WTC11 (cell line): ENCODE results near the gene RAC2. TPM values are rescaled to one million over a fixed set of nuclear protein-coding genes. Genes with fewer than 3 reads are reported as not detected.

Experiments used
- ATAC-seq: fragments of 200-7000 bp; cut with Tn5 transposase; 2 replicates; pipeline ENCODE4 v1.10.0; 2021; ENCODE audit warnings: mild to moderate bottlenecking, moderate library complexity
- CTCF ChIA-PET: fragments of 300-600 bp; sonication (Branson Sonifier 250); formaldehyde crosslinking; loops from one replicate; lab custom pipeline; 2021; ENCODE audit warnings: antibody characterized with exemption; lab: Charles Lee
- POLR2A ChIA-PET: fragments of 350-600 bp; sonication (Branson Sonifier 250); formaldehyde crosslinking; loops from one replicate; lab custom pipeline; 2021; ENCODE audit warnings: antibody characterized with exemption; lab: Charles Lee
- DNase-seq: peaks from one replicate; pipeline ENCODE4 v3.0.0; 2021; ENCODE audit warnings: low spot score
- H3K27ac Mint-ChIP-seq: 2 replicates; pipeline ENCODE4 v1.8.0; 2021; ENCODE audit warnings: mixed read lengths
- H3K27me3 Mint-ChIP-seq: 2 replicates; pipeline ENCODE4 v1.8.0; 2021; ENCODE audit warnings: low read depth, mild to moderate bottlenecking, moderate library complexity, mixed read lengths
- H3K36me3 Mint-ChIP-seq: 2 replicates; pipeline ENCODE4 v1.8.0; 2021; ENCODE audit warnings: mixed read lengths
- H3K4me1 Mint-ChIP-seq: 2 replicates; pipeline ENCODE4 v1.8.0; 2022; ENCODE audit warnings: mixed read lengths
- H3K4me3 Mint-ChIP-seq: 2 replicates; pipeline ENCODE4 v1.8.0; 2021; ENCODE audit warnings: mild to moderate bottlenecking, moderate library complexity, mixed read lengths
- H3K9me3 Mint-ChIP-seq: 2 replicates; pipeline ENCODE4 v1.8.0; 2021; ENCODE audit warnings: mixed read lengths
- CREB1 ChIP-seq: sonication (generic); formaldehyde crosslinking; IDR thresholded peaks from 2 replicates; pipeline ENCODE4 v1.8.0; 2023; ENCODE audit warnings: mild to moderate bottlenecking, missing genetic modification reagents
- FOXK1 ChIP-seq: sonication (generic); formaldehyde crosslinking; IDR thresholded peaks from 2 replicates; pipeline ENCODE4 v1.8.0; 2022; ENCODE audit warnings: mild to moderate bottlenecking, moderate library complexity, missing genetic modification reagents
- GTF2I ChIP-seq: fragments of 250-450 bp; sonication (Bioruptor Pico); conservative IDR thresholded peaks from 2 replicates; pipeline ENCODE4 v1.4.0; 2021; ENCODE audit warnings: mild to moderate bottlenecking
- NFE2L1 ChIP-seq: sonication (generic); formaldehyde crosslinking; IDR thresholded peaks from 2 replicates; pipeline ENCODE4 v1.8.1; 2023; ENCODE audit warnings: missing genetic modification reagents
- NFYB ChIP-seq: sonication (generic); formaldehyde crosslinking; conservative IDR thresholded peaks from 2 replicates; pipeline ENCODE4 v1.8.0; 2022; ENCODE audit warnings: low read depth, missing genetic modification reagents
- NR1H2 ChIP-seq: sonication (generic); formaldehyde crosslinking; IDR thresholded peaks from 2 replicates; pipeline ENCODE4 v1.9.0; 2021; ENCODE audit warnings: mild to moderate bottlenecking, moderate library complexity, missing genetic modification reagents
- NR2C2 ChIP-seq: sonication (generic); formaldehyde crosslinking; IDR thresholded peaks from 2 replicates; pipeline ENCODE4 v1.8.0; 2022; ENCODE audit warnings: mild to moderate bottlenecking, missing genetic modification reagents
- RORB ChIP-seq: fragments of 250-450 bp; sonication (Bioruptor Pico); IDR thresholded peaks from 2 replicates; pipeline ENCODE4 v1.9.0; 2021; ENCODE audit warnings: mild to moderate bottlenecking
- SMAD3 ChIP-seq: sonication (generic); formaldehyde crosslinking; IDR thresholded peaks from 2 replicates; pipeline ENCODE4 v1.8.0; 2022; ENCODE audit warnings: missing genetic modification reagents, mild to moderate bottlenecking, borderline replicate concordance
- SMAD4 ChIP-seq: sonication (generic); formaldehyde crosslinking; IDR thresholded peaks from 2 replicates; pipeline ENCODE4 v1.8.0; 2022; ENCODE audit warnings: mild to moderate bottlenecking, missing genetic modification reagents
- ZNF121 ChIP-seq: sonication (generic); formaldehyde crosslinking; IDR thresholded peaks from 2 replicates; pipeline ENCODE4 v1.8.0; 2023; ENCODE audit warnings: missing genetic modification reagents
- ZNF232 ChIP-seq: sonication (generic); formaldehyde crosslinking; IDR thresholded peaks from 2 replicates; pipeline ENCODE4 v1.8.0; 2022; ENCODE audit warnings: mild to moderate bottlenecking, missing genetic modification reagents
- ZNF317 ChIP-seq: sonication (generic); formaldehyde crosslinking; IDR thresholded peaks from 2 replicates; pipeline ENCODE4 v1.8.1; 2023; ENCODE audit warnings: low read depth, mild to moderate bottlenecking, moderate library complexity, missing genetic modification reagents, borderline replicate concordance
- total RNA-seq: library from RNA; stranded (reverse); gene quantifications from 3 replicates; pipeline ENCODE4 v1.2.3, GENCODE V29; 2021
- TF ChIP-seq, protein P1 (sequence below): sonication (generic); formaldehyde crosslinking; IDR thresholded peaks from 2 replicates; pipeline ENCODE4 v1.8.1; 2022; ENCODE audit warnings: mild to moderate bottlenecking, missing genetic modification reagents, moderate library complexity, borderline replicate concordance
- TF ChIP-seq, protein P2 (sequence below): sonication (generic); formaldehyde crosslinking; IDR thresholded peaks from 2 replicates; pipeline ENCODE4 v1.8.0; 2022; ENCODE audit warnings: mild to moderate bottlenecking, missing genetic modification reagents
- TF ChIP-seq, protein P3 (sequence below): sonication (generic); formaldehyde crosslinking; IDR thresholded peaks from 2 replicates; pipeline ENCODE4 v1.8.0; 2022; ENCODE audit warnings: mild to moderate bottlenecking, missing genetic modification reagents
- TF ChIP-seq, protein P4 (sequence below): sonication (generic); formaldehyde crosslinking; IDR thresholded peaks from 2 replicates; pipeline ENCODE4 v1.8.1; 2023; ENCODE audit warnings: mild to moderate bottlenecking, moderate library complexity, missing genetic modification reagents
- TF ChIP-seq, protein P5 (sequence below): fragments of 250-450 bp; sonication (Bioruptor Pico); IDR thresholded peaks from 2 replicates; pipeline ENCODE4 v1.8.0; 2021; ENCODE audit warnings: mild to moderate bottlenecking
- TF ChIP-seq, protein P6 (sequence below): fragments of 250-450 bp; sonication (Bioruptor Pico); IDR thresholded peaks from 2 replicates; pipeline ENCODE4 v2.1.2; 2022; ENCODE audit warnings: mild to moderate bottlenecking, moderate library complexity
- TF ChIP-seq, protein P7 (sequence below): fragments of 250-450 bp; sonication (Bioruptor Pico); IDR thresholded peaks from 2 replicates; pipeline ENCODE4 v1.9.0; 2021; ENCODE audit warnings: mild to moderate bottlenecking
- TF ChIP-seq, protein P8 (sequence below): sonication (generic); formaldehyde crosslinking; IDR thresholded peaks from 2 replicates; pipeline ENCODE4 v1.8.1; 2022; ENCODE audit warnings: mild to moderate bottlenecking, moderate library complexity, missing genetic modification reagents

The RAC2 gene
- total RNA-seq, 1 experiment from 2014 or later: 3.6 TPM

DNA sequence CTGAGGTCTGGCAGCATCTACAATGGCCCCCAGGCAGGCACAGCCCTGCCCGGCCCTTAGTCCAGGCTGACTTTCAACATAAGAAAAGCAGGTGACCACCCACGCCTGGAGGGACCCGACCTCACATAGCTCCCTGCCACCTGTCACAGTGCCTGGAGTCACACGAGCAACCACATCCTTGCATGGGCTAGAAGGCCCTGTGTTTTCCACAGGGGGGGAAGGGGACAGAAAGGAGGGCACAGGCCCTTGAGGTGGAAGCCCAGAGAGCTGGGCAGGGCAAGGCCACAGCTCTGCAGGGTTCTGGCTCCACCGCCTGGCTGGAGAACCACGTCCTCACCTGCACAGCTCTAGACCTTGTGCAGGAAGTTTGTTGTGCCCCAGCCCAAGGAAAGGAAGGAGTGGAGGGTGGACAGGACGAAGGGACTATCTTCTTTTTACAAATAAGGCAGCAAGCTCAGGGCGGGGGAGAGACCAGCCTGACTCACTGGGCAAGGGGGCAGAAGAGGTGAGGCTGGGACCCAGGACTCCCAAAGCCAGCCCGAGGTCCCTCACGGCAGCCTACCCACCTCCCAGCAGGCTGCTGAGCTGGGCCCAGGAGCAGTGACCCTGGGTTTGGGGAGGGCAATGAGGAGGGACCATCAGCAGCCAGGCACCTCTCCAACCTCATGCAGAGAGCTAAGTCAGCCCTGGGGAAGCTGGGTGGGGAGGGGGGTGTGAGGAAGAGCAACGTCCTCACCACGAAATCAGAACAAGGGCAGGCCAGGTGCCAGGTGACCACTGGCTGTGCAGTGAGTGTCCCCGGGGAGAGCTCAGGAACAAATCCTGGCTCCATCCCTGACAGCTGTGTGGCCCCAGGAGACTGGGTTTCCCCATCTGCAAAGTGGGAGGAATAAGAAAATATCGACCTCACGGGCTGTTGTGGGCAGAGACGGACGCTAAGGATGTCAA is 60.4 kb downstream of the RAC2 start:
- Mint-ChIP-seq H3K36me3 (no peaks in the 10 kb centered on the region), H3K9me3 (no peaks in the 10 kb centered on the region), H3K27ac (0 out of 2 replicates have a peak overlapping the region, but pooled peaks have one; percentile 24), H3K4me1 (peaks cover 30% of the 10 kb centered on the region), H3K27me3 (no peaks in the 10 kb centered on the region; the same call in 1 of the 2 replicates), H3K4me3 (no peak overlapping the region)
- DNase-seq: no peak
- TF ChIP-seq ZNF121 (CRISPR knock-in tag): no peak
- TF ChIP-seq SMAD4 (CRISPR knock-in tag): no peak
- no peak for TF ChIP-seq NR1H2 (CRISPR knock-in tag)
- TF ChIP-seq, protein P1, sequence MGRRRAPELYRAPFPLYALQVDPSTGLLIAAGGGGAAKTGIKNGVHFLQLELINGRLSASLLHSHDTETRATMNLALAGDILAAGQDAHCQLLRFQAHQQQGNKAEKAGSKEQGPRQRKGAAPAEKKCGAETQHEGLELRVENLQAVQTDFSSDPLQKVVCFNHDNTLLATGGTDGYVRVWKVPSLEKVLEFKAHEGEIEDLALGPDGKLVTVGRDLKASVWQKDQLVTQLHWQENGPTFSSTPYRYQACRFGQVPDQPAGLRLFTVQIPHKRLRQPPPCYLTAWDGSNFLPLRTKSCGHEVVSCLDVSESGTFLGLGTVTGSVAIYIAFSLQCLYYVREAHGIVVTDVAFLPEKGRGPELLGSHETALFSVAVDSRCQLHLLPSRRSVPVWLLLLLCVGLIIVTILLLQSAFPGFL (CRISPR knock-in tag): no peak
- TF ChIP-seq, all 79 proteins: peak for 0
- no peak for ATAC-seq
- CTCF ChIA-PET: interaction anchor here (0.7 to 1.5 kb wide), 5 partner anchors 14 to 84 kb away, joined by 3 to 7 read pairs (median 4); no protein-coding TSS in a partner anchor
- POLR2A ChIA-PET: no interaction called here

DNA sequence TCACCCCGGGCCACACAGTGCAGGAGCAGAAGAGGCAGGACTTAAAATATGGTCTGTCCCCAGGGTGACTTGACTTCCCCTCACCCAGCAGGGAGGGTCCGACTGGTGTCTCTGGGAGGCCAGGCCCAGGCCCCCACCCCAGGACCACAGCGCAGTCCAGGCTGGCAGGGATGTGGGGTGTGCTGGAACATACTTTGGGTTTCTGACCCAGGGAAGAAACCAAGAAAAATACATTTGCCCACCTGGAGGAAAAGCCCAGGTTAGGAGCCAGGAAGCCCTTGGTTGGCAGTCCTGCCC is 61.2 kb downstream of the RAC2 start:
- CTCF ChIA-PET: interaction anchor here (1.3 to 1.5 kb wide), 2 partner anchors 17 to 84 kb away, joined by 5 to 7 read pairs; no protein-coding TSS in a partner anchor
- H3K36me3 Mint-ChIP-seq: no peaks in the 10 kb centered on the region

DNA sequence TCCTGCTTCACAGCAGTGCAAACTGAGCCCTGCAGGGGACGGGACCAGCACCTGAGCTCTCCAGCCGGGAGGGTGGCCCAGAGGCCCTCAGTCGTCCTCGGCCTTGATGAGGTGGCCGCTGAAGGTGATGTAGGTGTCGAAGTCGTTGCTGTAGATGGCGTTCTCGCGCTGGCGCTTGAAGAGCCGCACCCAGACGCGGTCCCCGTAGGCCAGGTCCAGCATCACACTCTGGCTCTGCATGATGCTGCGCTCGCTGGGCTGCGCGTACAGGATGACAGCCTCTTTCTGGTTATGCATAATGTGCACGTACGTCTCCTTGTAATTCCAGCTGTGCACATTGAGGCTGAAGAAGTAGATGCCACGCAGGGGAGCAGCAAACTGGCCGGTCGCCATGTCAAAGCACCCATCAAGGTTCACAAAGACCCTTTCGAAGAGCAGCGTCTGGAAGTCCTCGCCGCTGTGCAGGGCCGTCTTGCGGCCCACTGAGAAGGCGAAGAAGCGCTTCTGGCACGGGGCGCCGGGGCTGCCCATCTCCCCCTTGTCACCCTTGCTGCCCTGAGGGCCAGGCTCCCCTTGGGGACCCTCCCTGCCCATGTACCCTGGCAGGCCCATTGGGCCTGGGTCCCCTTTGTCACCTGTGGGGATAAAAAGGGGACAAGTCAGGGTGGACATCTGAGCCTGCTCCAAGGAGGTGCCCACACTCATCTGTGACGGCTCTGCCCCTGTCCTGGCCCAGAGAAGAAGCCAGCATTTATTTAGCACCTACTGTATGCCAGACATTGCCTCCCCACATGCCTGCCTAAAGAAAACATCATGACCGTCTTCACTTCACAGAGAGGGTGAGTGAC is 61.7 kb downstream of the RAC2 start:
- POLR2A ChIA-PET: no interaction called here
- CTCF ChIA-PET: no interaction called here
- Mint-ChIP-seq H3K27ac (no peak overlapping the region), H3K4me1 (peaks cover 22% of the 10 kb centered on the region), H3K9me3 (no peaks in the 10 kb centered on the region), H3K4me3 (no peak overlapping the region), H3K36me3 (no peaks in the 10 kb centered on the region), H3K27me3 (no peaks in the 10 kb centered on the region; the same call in 1 of the 2 replicates)
- DNase-seq (no peak), ATAC-seq (peak; percentile 34)
- TF ChIP-seq, protein P2, sequence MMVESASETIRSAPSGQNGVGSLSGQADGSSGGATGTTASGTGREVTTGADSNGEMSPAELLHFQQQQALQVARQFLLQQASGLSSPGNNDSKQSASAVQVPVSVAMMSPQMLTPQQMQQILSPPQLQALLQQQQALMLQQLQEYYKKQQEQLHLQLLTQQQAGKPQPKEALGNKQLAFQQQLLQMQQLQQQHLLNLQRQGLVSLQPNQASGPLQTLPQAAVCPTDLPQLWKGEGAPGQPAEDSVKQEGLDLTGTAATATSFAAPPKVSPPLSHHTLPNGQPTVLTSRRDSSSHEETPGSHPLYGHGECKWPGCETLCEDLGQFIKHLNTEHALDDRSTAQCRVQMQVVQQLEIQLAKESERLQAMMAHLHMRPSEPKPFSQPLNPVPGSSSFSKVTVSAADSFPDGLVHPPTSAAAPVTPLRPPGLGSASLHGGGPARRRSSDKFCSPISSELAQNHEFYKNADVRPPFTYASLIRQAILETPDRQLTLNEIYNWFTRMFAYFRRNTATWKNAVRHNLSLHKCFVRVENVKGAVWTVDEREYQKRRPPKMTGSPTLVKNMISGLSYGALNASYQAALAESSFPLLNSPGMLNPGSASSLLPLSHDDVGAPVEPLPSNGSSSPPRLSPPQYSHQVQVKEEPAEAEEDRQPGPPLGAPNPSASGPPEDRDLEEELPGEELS (CRISPR knock-in tag): no peak
- TF ChIP-seq RORB (CRISPR knock-in tag): no peak
- TF ChIP-seq ZNF232: no peak
- TF ChIP-seq NFE2L1 (CRISPR knock-in tag): no peak
- TF ChIP-seq, protein P3, sequence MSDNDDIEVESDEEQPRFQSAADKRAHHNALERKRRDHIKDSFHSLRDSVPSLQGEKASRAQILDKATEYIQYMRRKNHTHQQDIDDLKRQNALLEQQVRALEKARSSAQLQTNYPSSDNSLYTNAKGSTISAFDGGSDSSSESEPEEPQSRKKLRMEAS: no peak
- no peak for TF ChIP-seq GTF2I (CRISPR knock-in tag)
- TF ChIP-seq NFYB: no peak
- TF ChIP-seq SMAD3 (CRISPR knock-in tag): no peak
- TF ChIP-seq FOXK1 (CRISPR knock-in tag): no peak
- TF ChIP-seq, protein P4, sequence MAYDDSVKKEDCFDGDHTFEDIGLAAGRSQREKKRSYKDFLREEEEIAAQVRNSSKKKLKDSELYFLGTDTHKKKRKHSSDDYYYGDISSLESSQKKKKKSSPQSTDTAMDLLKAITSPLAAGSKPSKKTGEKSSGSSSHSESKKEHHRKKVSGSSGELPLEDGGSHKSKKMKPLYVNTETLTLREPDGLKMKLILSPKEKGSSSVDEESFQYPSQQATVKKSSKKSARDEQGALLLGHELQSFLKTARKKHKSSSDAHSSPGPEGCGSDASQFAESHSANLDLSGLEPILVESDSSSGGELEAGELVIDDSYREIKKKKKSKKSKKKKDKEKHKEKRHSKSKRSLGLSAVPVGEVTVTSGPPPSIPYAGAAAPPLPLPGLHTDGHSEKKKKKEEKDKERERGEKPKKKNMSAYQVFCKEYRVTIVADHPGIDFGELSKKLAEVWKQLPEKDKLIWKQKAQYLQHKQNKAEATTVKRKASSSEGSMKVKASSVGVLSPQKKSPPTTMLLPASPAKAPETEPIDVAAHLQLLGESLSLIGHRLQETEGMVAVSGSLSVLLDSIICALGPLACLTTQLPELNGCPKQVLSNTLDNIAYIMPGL (CRISPR knock-in tag): no peak
- TF ChIP-seq, protein P5, sequence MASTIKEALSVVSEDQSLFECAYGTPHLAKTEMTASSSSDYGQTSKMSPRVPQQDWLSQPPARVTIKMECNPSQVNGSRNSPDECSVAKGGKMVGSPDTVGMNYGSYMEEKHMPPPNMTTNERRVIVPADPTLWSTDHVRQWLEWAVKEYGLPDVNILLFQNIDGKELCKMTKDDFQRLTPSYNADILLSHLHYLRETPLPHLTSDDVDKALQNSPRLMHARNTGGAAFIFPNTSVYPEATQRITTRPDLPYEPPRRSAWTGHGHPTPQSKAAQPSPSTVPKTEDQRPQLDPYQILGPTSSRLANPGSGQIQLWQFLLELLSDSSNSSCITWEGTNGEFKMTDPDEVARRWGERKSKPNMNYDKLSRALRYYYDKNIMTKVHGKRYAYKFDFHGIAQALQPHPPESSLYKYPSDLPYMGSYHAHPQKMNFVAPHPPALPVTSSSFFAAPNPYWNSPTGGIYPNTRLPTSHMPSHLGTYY (CRISPR knock-in tag): no peak
- TF ChIP-seq, protein P6, sequence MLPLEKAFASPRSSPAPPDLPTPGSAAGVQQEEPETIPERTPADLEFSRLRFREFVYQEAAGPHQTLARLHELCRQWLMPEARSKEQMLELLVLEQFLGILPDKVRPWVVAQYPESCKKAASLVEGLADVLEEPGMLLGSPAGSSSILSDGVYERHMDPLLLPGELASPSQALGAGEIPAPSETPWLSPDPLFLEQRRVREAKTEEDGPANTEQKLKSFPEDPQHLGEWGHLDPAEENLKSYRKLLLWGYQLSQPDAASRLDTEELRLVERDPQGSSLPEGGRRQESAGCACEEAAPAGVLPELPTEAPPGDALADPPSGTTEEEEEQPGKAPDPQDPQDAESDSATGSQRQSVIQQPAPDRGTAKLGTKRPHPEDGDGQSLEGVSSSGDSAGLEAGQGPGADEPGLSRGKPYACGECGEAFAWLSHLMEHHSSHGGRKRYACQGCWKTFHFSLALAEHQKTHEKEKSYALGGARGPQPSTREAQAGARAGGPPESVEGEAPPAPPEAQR (CRISPR knock-in tag): no peak
- no peak for TF ChIP-seq NR2C2 (CRISPR knock-in tag)
- TF ChIP-seq, protein P7, sequence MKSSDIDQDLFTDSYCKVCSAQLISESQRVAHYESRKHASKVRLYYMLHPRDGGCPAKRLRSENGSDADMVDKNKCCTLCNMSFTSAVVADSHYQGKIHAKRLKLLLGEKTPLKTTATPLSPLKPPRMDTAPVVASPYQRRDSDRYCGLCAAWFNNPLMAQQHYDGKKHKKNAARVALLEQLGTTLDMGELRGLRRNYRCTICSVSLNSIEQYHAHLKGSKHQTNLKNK: no peak

More for the DNA sequence above, 61.2 kb downstream of the RAC2 start:
- Mint-ChIP-seq H3K9me3 (no peaks in the 10 kb centered on the region), H3K4me3 (no peak overlapping the region), H3K27me3 (no peaks in the 10 kb centered on the region; the same call in 1 of the 2 replicates)
- no peak for DNase-seq
- POLR2A ChIA-PET: no interaction called here
- TF ChIP-seq ZNF317 (CRISPR knock-in tag): no peak
- TF ChIP-seq, protein P8, sequence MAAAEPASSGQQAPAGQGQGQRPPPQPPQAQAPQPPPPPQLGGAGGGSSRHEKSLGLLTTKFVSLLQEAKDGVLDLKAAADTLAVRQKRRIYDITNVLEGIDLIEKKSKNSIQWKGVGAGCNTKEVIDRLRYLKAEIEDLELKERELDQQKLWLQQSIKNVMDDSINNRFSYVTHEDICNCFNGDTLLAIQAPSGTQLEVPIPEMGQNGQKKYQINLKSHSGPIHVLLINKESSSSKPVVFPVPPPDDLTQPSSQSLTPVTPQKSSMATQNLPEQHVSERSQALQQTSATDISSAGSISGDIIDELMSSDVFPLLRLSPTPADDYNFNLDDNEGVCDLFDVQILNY (CRISPR knock-in tag): no peak
- no peak for TF ChIP-seq CREB1 (CRISPR knock-in tag)
- TF ChIP-seq, all 79 proteins: peak for 0
- ATAC-seq: no peak
- Mint-ChIP-seq H3K4me1 (peaks cover 26% of the 10 kb centered on the region), H3K27ac (no peak overlapping the region)
